Measurements from ENCODE around the gene JAKMIP3. TPM values are rescaled to one million over a fixed set of nuclear protein-coding genes. Genes with fewer than 3 reads are reported as not detected.
"Not testable (repeated sequence)": the region's sequence is repeated elsewhere in the genome, so short reads cannot be mapped to it uniquely, and the experiment has no call there.

The JAKMIP3 gene
- total RNA-seq, 2 experiments from 2014 or later = 0.18 to 0.31 TPM

DNA sequence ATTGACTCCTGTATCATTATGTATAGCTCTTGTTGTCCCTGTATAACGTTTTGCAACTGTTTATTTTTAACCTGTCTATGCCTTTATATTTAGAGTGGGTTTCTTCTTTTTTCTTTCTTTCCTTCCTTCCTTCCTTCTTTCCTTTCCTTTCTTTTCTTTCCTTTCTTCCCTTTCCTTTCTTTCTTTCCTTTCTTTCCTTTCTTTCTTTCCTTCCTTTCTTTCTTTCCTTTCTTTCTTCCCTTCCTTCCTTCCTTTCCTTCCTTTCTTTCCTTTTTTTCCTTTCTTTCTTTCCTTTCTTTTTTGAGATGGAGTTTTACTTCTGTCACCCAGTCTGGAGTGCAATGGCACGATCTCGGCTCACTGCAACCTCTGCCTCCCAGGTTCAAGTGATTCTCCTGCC is 5.9 kb downstream of the JAKMIP3 start:
- Mint-ChIP-seq H3K4me1 (ENCODE audit: low read depth) (no peaks in the 10 kb centered on the region), H3K27ac (no peak overlapping the region), H3K27me3 (peaks cover 3% of the 10 kb centered on the region), H3K9me3 (peaks cover 4% of the 10 kb centered on the region), H3K4me3 (no peak overlapping the region), H3K36me3 (ENCODE audit: low read depth) (no peaks in the 10 kb centered on the region)
- TF ChIP-seq, protein P1, sequence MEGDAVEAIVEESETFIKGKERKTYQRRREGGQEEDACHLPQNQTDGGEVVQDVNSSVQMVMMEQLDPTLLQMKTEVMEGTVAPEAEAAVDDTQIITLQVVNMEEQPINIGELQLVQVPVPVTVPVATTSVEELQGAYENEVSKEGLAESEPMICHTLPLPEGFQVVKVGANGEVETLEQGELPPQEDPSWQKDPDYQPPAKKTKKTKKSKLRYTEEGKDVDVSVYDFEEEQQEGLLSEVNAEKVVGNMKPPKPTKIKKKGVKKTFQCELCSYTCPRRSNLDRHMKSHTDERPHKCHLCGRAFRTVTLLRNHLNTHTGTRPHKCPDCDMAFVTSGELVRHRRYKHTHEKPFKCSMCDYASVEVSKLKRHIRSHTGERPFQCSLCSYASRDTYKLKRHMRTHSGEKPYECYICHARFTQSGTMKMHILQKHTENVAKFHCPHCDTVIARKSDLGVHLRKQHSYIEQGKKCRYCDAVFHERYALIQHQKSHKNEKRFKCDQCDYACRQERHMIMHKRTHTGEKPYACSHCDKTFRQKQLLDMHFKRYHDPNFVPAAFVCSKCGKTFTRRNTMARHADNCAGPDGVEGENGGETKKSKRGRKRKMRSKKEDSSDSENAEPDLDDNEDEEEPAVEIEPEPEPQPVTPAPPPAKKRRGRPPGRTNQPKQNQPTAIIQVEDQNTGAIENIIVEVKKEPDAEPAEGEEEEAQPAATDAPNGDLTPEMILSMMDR (IDR thresholded peaks at IDR 0.05) = no peak
- ATAC-seq = no peak
- DNase-seq = no peak
- intact Hi-C loops (cut with micrococcal nuclease) = no loop called here
- POLR2A ChIA-PET = no interaction called here
- CTCF ChIA-PET = no interaction called here

DNA sequence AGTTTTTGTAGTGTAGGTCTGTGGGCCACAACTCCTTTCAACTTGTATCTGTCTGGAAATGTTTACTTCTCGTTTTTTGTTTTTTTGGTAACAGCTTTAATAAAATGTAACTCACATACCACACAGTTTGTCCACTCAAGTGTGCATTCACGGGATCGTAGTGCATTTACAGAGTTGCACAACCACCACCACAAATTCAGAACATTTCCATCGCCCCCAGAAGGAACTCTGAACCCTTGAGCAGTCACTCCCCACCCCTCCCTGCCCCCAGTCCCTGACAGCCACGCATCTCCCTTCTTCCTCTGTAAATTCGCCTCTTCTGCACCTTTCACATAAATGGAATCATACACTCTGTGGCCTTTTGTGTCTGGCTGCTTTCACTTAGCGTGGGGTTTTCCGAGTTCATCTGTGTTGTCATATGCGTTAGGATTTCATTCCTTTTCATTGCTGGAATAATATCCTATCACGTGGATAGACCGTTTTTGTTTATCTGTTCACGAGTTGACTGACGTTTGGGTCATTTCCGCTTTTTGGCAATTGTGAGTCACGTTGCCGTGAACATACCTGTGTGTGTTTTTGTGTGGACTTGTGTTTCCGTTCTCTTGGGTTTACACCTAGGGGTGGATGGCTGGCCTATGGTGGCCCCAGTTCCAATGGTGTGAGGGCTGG is 10.3 kb downstream of the JAKMIP3 start:
- Mint-ChIP-seq H3K36me3 (ENCODE audit: low read depth) (no peaks in the 10 kb centered on the region), H3K27ac (no peak overlapping the region), H3K4me3 (no peak overlapping the region), H3K27me3 (peaks cover 9% of the 10 kb centered on the region), H3K4me1 (ENCODE audit: low read depth) (no peaks in the 10 kb centered on the region), H3K9me3 (peaks cover 4% of the 10 kb centered on the region)
- POLR2A ChIA-PET = no interaction called here
- ATAC-seq (no peak), DNase-seq (no peak)
- CTCF ChIA-PET = interaction anchor here (0.6 kb wide), 1 partner anchor 45 kb away, joined by 4 read pairs; no protein-coding TSS in a partner anchor
- intact Hi-C loops (cut with micrococcal nuclease) = no loop called here
- TF ChIP-seq, protein P1 (IDR thresholded peaks at IDR 0.05) = no peak

DNA sequence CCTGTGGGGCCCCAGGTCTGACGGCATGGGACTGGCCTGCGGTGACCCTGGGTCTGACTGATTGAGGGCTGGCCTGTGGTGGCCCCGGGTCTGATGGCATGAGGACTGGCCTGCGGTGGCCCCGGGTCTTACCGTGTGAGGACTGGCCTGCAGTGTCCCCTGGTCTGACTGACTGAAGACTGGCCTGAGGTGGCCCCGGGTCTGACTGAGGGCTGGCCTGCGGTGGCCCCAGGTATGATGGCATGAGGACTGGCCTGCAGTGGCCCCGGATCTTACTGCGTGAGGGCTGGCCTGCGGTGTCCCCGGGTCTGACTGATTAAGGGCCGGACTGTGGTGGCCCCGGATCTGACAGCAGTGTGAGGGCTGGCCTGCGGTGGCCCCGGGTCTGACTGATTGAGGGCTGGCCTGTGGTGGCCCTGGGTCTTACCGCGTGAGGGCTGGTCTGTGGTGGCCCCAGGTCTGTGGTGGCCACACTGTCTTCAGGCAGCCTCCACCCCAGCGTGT is 10.9 kb downstream of the JAKMIP3 start:
- ChIA-PET POLR2A (no interaction called here), CTCF (no interaction called here)
- Mint-ChIP-seq H3K36me3 (ENCODE audit: low read depth) (no peaks in the 10 kb centered on the region), H3K9me3 (peaks cover 4% of the 10 kb centered on the region), H3K27me3 (peaks cover 9% of the 10 kb centered on the region), H3K27ac (no peak overlapping the region), H3K4me1 (ENCODE audit: low read depth) (no peaks in the 10 kb centered on the region), H3K4me3 (no peak overlapping the region)
- ATAC-seq = no peak
- intact Hi-C loops (cut with micrococcal nuclease) = no loop called here
- TF ChIP-seq, protein P1 (IDR thresholded peaks at IDR 0.05) = no peak
- DNase-seq = no peak

DNA sequence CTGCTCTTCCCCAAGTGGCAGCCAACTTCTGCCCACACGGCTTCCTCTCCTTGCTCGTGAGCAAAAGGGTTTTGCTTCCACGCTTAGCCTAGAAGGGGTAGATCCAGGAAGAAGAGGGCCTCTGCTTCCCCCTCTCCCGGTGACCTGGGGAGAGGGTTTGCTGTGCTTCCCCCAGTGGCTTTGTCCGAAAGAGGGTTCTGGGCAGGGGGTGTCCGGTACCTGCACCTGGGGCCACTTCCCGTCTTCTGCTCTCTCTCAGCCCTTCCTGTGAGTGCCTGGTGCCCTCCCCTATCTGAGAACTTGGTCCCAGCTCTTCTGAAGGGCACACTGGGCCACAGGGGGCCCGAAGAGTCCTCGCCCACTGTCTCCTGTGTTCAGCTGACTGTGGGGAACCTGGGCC is 11.3 kb downstream of the JAKMIP3 start:
- H3K36me3 Mint-ChIP-seq (ENCODE audit: low read depth) = no peaks in the 10 kb centered on the region
- TF ChIP-seq, protein P1 (IDR thresholded peaks at IDR 0.05) = no peak
- POLR2A ChIA-PET = no interaction called here
- H3K27ac Mint-ChIP-seq = no peak overlapping the region
- H3K4me3 Mint-ChIP-seq = no peak overlapping the region
- peaks cover 10% of the 10 kb centered on the region for H3K27me3 Mint-ChIP-seq
- DNase-seq (no peak), ATAC-seq (no peak)
- peaks cover 4% of the 10 kb centered on the region for H3K9me3 Mint-ChIP-seq
- H3K4me1 Mint-ChIP-seq (ENCODE audit: low read depth) = no peaks in the 10 kb centered on the region
- intact Hi-C loops (cut with micrococcal nuclease) = no loop called here
- CTCF ChIA-PET = no interaction called here

DNA sequence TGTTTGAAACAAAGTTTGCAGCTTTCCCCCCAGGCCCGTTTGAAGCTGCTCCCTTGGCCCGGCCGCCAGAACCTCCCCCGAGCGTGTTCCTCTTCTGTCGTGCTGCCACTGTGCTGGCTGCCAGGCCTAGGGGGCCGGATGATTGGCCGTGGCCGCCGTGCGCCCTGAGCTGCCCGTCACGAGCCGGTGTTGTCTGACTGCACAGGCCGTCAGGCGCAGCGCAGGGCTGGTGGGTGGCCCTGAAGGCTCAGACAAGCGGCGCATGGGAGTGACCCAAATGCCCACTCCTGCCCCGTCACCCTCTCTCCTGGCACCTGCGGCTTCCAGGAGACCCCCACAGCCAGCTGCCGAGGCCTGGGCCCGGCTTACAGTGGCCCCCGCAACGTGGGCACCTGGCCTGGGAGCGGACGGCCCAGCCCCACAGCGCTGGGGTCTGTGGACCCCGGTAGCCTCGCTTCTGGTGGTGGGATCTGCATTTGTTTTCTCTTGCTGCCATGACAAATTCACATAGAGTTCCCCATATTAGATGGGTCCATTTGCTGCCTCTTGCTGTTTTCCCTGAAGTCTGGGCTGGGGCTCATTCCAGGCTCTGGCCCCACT is 13.1 kb downstream of the JAKMIP3 start:
- intact Hi-C loops (cut with micrococcal nuclease) = no loop called here
- POLR2A ChIA-PET = no interaction called here

DNA sequence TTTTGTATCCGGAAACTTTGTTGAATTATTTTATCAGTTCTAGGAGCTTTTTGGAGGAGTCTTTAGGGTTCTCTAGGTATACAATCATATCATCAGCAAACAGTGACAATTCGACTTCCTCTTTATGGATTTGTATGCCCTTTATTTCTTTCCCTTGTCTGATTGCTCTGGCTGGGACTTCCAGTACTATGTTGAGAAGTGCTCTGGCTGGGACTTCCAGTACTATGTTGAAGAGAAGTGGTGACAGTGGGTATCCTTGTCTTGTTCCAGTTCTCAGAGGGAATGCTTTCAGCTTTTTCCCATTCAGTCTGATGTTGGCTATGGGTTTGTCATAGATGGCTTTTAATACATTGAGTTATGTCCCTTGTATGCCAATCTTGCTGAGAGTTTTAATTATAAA is 18.6 kb downstream of the JAKMIP3 start:
- intact Hi-C loops (cut with micrococcal nuclease); H3K36me3 Mint-ChIP-seq (ENCODE audit: low read depth); POLR2A ChIA-PET; CTCF ChIA-PET; H3K4me1 Mint-ChIP-seq (ENCODE audit: low read depth); H3K27ac Mint-ChIP-seq; ATAC-seq; DNase-seq; H3K4me3 Mint-ChIP-seq; H3K9me3 Mint-ChIP-seq: not testable (repeated sequence)
- peaks cover 21% of the 10 kb centered on the region for H3K27me3 Mint-ChIP-seq

More for the DNA sequence above, 13.1 kb downstream of the JAKMIP3 start:
- no peaks in the 10 kb centered on the region for H3K4me1 Mint-ChIP-seq (ENCODE audit: low read depth)
- ATAC-seq = no peak
- no peak overlapping the region for H3K27ac Mint-ChIP-seq
- H3K36me3 Mint-ChIP-seq (ENCODE audit: low read depth) = no peaks in the 10 kb centered on the region
- CTCF ChIA-PET = no interaction called here
- DNase-seq = no peak
- H3K27me3 Mint-ChIP-seq = peaks cover 15% of the 10 kb centered on the region
- TF ChIP-seq, protein P1 (IDR thresholded peaks at IDR 0.05) = no peak
- H3K4me3 Mint-ChIP-seq = no peak overlapping the region
- H3K9me3 Mint-ChIP-seq = no peaks in the 10 kb centered on the region

DNA sequence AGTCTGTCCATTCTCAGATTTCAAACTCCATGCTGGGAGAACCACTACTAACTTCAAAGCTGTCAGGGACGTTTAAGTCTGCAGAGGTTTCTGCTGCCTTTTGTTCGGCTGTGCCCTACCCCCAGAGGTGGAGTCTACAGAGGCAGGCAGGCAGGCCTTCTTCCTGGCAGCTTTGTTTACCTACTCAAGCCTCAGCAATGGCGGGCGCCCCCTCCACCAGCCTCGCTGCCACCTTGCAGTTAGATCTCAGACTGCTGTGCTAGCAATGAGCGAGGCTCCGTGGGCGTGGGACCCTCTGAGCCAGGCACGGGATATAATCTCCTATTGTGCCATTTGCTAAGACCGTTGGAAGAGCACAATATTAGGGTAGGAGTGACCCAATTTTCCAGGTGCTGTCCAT is 27.5 kb downstream of the JAKMIP3 start:
- CTCF ChIA-PET; POLR2A ChIA-PET; H3K27ac Mint-ChIP-seq; H3K9me3 Mint-ChIP-seq; ATAC-seq; H3K4me3 Mint-ChIP-seq; DNase-seq; H3K4me1 Mint-ChIP-seq (ENCODE audit: low read depth); H3K36me3 Mint-ChIP-seq (ENCODE audit: low read depth); intact Hi-C loops (cut with micrococcal nuclease): not testable (repeated sequence)
- peaks cover 27% of the 10 kb centered on the region for H3K27me3 Mint-ChIP-seq
